Stimulated activated memory B cell treated with anti-CD40 and anti-IgM and Interleukin-4, amounts not matched to agents 10 μg/mL and 1 μg/mL and 100 μg/mL, for 72 hours (primary cell): ENCODE data around the gene DNMT3A.

Experiments
- ATAC-seq: fragments of 150-1000 bp; cut with Tn5 transposase; 2 replicates; pipeline ENCODE4 v1.10.0; 2021
- H3K27ac Mint-ChIP-seq: one replicate; pipeline ENCODE4 v1.8.0; 2022; ENCODE audit warnings: mild to moderate bottlenecking, mixed read lengths
- H3K27me3 Mint-ChIP-seq: one replicate; pipeline ENCODE4 v1.8.0; 2022; ENCODE audit warnings: mixed read lengths
- H3K36me3 Mint-ChIP-seq: one replicate; pipeline ENCODE4 v1.8.0; 2022; ENCODE audit warnings: mixed read lengths
- H3K4me1 Mint-ChIP-seq: one replicate; pipeline ENCODE4 v1.8.0; 2022; ENCODE audit warnings: mixed read lengths
- H3K4me3 Mint-ChIP-seq: one replicate; pipeline ENCODE4 v1.8.0; 2022; ENCODE audit warnings: mild to moderate bottlenecking, moderate library complexity, mixed read lengths
- H3K9me3 Mint-ChIP-seq: one replicate; pipeline ENCODE4 v1.8.0; 2022; ENCODE audit warnings: mixed read lengths

The DNMT3A gene

DNA sequence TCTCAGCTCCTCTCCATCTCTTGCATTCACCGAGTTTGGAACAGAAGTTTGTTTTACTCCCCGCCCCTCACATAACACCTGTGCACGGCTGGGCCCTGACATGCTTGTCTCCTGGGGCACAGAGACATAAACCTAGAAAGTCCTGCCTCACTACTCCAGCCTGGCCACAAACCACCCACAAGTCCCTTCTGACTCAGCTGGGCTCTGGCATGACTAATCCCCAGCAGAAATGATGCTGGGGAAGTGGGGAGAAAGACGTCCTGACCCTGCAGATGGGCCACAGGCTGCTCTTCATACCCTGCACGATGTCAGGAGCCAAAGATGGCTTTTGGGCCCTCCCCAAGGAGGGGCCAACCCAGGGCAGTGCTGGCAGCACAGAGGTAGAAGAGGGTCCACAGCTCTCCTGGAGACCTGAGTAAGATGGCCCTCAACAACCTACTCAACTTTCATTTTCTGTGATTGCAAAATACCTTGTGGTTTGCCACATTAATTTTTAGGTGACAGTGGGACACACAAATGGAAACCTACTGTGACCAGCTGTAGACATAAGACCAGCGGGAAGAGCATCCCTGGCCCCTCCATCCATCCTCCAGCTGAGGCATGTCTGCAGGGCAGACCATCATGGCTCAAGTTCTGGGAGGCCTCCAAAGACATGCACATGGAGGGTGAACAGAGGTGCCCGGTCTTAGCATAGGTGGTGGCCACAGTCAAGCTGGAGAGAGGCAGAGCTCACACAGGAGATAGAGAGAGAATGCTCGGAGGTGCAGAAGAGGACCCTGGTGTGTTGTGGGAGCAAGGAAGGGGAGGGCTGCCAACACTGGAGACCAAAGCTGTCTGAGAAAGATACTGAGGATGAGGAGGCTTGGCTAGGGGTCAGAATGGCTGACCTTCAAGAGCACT is 40.0 kb downstream of the DNMT3A start:
- Mint-ChIP-seq H3K4me3 (peak overlapping the region; percentile 52), H3K4me1 (peaks cover 44% of the 10 kb centered on the region), H3K36me3 (peaks cover 36% of the 10 kb centered on the region), H3K27me3 (no peaks in the 10 kb centered on the region), H3K27ac (peak overlapping the region; percentile 75), H3K9me3 (no peaks in the 10 kb centered on the region)
- ATAC-seq: peak; percentile 98

DNA sequence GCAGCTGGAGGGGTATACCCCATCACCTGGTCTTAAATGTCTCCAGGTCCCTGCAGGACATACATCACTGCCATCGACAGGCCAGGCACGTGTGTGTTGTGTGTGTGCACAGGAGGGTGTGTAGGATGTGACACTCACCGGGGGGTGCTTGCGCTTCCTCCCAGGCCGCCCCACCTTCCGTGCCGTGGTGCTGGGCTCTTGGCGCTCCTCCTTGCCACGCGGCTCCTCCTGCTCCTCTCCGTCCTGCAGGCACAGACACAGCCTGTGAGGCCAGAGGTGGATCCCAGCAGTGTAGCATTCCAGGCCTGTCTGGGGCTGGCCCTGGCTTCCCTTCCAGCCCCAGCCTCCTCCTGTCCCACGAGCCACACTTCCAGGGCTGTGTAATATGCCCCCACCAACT is 41.7 kb downstream of the DNMT3A start:
- Mint-ChIP-seq H3K27ac (no peak overlapping the region), H3K9me3 (no peaks in the 10 kb centered on the region), H3K4me1 (peaks cover 55% of the 10 kb centered on the region), H3K27me3 (no peaks in the 10 kb centered on the region), H3K36me3 (peaks cover 30% of the 10 kb centered on the region), H3K4me3 (no peak overlapping the region)
- ATAC-seq: no peak

DNA sequence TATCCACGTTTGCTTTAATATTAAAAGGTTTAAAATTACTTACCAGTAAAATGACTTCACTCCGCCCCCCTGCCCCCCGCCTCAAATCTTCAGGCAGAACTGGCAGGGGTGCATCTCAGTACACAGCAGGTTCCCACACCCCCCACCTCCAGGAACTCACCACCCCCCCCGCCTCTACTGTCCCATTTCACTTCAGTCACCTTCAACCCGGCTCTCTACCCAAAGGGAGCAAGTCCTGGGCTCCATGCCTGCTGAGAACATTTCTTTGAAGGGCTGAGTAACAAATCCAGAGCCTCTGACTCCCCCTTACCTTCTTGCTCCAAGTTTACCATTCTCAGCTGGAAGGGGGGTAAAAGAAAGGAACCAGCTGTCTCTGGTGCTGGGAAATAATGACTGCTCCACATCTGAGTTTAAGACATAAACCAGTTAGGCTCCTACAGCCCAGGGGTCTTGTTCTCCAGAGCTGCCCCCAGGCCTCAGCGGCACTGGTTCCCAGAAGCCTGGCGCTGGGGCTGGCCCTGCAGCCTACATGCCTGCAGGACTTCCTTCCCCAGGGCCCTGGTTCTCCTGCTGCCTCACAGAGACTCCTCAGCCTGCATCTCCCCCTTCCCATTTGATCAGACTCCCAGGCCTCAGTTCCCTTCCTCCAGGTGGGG is 42.8 kb downstream of the DNMT3A start:
- Mint-ChIP-seq H3K27ac (no peak overlapping the region), H3K27me3 (no peaks in the 10 kb centered on the region), H3K4me3 (no peak overlapping the region), H3K4me1 (peaks cover 61% of the 10 kb centered on the region), H3K36me3 (peaks cover 27% of the 10 kb centered on the region), H3K9me3 (no peaks in the 10 kb centered on the region)
- ATAC-seq: no peak

DNA sequence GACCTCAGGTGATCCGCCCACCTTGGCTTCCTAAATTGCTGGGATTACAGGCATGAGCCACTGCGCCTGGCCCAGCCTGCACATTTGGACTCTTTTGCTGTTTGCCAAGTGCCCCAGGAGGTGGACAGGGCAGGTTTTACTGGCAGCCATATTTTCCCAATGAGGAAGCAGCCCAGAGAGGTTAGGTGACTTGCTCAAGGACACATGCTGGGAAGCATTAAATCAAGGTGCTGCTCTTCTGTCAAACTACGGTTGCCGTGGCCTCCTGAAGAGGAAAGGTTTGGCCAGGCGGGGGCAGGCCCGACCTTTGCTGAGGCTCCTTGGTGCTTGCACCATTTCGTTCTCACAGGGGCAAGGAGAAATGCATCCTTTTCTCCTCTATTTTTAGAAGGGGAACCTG is 44.0 kb downstream of the DNMT3A start:
- H3K9me3 Mint-ChIP-seq: no peaks in the 10 kb centered on the region
- H3K27ac Mint-ChIP-seq: no peak overlapping the region
- peaks cover 28% of the 10 kb centered on the region for H3K36me3 Mint-ChIP-seq
- ATAC-seq: no peak
- H3K4me3 Mint-ChIP-seq: no peak overlapping the region
- H3K27me3 Mint-ChIP-seq: no peaks in the 10 kb centered on the region
- H3K4me1 Mint-ChIP-seq: peaks cover 61% of the 10 kb centered on the region

DNA sequence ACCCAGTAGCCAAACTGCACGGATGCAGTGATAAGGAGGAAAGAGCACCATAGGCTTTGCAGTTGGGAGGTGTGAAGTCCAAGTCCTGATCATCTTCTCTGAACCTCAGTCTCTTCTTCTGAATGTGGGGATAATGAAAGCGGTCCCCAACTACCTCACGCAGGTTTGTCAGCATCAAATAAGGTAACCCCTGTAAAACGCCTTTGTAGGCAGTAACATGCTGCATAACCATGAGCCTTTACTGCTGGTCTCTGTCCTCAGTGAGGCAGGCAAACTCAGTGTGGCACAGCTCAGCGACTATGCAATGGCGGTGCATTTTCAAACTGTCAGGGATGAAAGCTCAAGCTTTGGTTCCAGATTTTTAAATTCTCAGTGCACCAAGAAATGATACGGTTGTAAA is 46.1 kb downstream of the DNMT3A start:
- Mint-ChIP-seq H3K4me1 (peaks cover 43% of the 10 kb centered on the region), H3K27ac (peak overlapping the region; percentile 90), H3K36me3 (peaks cover 25% of the 10 kb centered on the region), H3K4me3 (peak overlapping the region; percentile 63), H3K27me3 (no peaks in the 10 kb centered on the region), H3K9me3 (no peaks in the 10 kb centered on the region)
- no peak for ATAC-seq

DNA sequence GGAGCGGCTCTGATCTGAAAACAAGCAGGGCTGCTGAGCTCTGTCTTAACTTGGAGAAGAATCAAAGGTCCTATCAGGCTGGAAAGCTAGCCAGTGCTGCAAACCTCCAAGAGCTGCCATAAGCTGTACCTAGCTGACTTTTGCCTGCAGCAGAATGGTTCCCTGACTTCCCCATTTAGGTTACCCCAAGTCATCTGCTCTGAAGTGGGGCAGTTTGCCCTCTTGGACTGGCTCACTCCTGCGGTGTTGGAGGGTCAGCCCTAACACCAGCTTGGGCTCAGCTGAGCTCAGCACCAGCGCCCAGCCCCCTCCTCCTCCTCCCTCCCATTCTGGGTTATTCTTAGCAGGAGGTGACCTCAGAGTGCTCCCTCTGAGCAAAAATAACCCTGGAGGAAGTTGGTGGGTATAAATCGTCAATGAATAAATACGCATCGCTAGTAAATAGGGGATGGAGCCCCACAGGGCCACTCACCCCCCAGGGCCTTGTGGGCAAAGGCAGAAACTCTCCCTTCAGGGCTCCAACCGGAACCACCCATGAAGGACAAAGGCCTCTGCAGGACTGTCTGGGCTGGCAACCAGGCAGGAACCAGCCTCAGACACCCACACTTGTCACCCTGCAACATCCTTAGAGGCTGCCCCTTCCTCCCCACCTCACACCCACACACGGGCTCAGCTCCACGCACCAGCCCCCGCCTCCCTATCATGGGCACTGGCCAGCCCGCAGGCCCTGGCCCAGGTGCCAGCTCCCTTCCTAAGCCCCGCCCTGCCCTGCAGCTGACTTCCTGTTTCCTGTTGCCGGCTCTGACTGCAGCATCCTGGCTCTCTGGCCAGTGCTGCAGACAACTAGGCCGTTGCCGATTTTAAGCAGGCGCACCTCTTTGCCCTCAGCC is 46.9 kb downstream of the DNMT3A start:
- ATAC-seq: peak; percentile 94
- Mint-ChIP-seq H3K9me3 (no peaks in the 10 kb centered on the region), H3K4me3 (peak overlapping the region; percentile 63), H3K4me1 (peaks cover 44% of the 10 kb centered on the region), H3K27me3 (no peaks in the 10 kb centered on the region), H3K36me3 (peaks cover 25% of the 10 kb centered on the region), H3K27ac (peak overlapping the region; percentile 90)

DNA sequence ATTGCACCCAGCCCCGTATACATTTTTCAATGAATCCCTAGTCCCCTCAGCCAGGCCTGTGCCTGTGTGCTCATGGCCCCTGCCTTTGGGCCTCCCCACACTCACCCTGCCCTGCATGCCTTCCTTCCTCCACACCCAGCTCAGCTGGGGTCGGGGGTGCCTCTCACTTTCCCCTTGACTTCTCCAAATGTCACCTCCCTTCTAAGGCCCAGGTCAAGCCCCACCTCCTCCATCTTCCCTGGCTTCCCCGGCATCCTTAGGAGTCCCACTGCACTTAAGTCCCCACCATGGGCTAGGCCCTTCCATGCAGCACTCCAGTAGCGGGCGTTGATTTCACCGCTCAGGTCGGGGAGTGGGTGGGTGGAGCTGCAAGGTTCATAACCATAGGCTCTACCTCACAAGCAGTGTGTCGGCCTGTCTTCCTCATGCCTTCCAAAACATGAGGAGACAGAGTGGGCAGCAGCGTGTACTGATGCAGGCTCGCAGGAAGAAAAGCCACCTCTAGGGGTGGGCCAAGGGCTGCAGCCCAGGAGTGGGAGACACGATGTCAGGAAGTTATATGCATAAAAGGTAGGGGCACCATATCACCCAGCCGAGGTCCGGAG is 47.7 kb downstream of the DNMT3A start:
- peaks cover 19% of the 10 kb centered on the region for H3K36me3 Mint-ChIP-seq
- H3K27me3 Mint-ChIP-seq: no peaks in the 10 kb centered on the region
- H3K9me3 Mint-ChIP-seq: no peaks in the 10 kb centered on the region
- no peak for ATAC-seq
- H3K4me3 Mint-ChIP-seq: no peak overlapping the region
- peak overlapping the region; percentile 90 for H3K27ac Mint-ChIP-seq
- H3K4me1 Mint-ChIP-seq: peaks cover 47% of the 10 kb centered on the region

DNA sequence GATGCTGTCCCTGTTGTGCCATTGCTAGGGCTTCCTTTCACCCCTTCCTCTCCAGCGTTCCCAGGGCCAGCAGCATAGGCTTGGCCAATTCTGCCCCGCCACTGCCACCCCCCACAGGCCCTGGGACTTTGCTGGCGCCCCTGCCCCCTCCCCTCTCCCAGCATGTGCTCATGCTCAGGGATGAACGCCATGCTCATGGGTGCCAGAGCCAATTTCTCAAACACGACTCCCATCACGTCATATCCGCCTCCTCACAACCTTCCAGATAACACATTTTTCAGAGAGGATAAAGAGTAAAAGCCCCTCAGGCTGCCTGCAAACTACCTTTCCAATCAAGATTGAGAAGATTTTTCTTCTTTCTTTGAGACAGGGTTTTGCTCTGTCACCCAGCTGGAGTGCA is 48.6 kb downstream of the DNMT3A start:
- Mint-ChIP-seq H3K27ac (no peak overlapping the region), H3K4me3 (no peak overlapping the region), H3K4me1 (peaks cover 47% of the 10 kb centered on the region), H3K36me3 (peaks cover 21% of the 10 kb centered on the region), H3K9me3 (no peaks in the 10 kb centered on the region), H3K27me3 (no peaks in the 10 kb centered on the region)
- ATAC-seq: no peak

DNA sequence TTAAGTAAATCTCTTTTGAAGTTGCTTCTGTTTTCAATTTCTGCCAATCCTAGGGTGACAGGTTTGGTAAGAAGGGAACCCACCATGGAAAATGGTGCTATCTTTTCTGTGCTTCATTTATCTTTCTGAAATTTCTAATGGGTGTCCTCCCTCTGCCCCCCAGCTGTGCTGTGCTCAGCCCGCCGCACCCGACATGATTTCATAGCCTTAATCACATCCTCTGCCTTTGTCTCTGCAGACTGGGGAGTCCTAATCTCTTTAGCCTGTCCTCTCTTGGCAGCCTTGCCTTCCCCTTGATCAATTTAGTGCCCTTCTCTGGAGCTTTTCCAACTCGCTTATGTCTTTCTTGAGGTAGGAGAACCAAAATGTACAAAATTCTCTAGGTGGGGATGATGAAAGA is 49.3 kb downstream of the DNMT3A start:
- no peak overlapping the region for H3K4me3 Mint-ChIP-seq
- H3K9me3 Mint-ChIP-seq: no peaks in the 10 kb centered on the region
- H3K4me1 Mint-ChIP-seq: peaks cover 47% of the 10 kb centered on the region
- H3K27me3 Mint-ChIP-seq: no peaks in the 10 kb centered on the region
- no peak overlapping the region for H3K27ac Mint-ChIP-seq
- no peak for ATAC-seq
- peaks cover 18% of the 10 kb centered on the region for H3K36me3 Mint-ChIP-seq

DNA sequence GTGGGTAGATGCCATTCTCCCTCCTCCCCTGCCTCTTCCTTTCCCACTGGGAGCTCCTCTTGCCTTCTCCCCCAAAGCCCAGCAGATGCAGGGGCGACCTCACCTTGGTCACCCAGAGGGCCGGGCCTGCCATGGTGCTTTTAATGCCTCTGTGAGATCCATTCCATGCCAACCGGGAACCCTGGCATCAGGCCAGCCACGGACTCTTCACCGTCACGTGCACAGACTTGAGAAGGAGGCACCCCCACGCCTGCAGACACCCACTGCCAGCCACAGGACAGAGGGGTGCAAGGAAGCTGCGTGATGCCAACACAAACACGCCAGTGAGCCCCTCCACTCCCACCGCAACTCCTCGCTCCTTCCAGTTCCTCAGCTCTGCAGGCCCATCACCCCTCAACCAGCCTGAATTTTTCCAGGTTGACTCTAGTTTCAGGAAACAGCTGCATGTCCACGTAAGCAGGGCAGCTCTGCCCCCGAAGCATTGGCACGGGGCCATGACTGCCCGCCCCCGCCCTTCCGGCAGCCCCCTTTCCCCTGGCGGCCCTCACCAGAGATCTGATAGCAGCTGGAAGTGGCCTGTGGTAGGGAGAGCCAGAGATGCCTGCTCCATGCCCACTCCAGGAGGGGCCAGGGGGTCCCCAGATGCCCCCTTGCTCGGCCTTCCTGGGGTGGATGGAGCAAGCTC is 50.8 kb downstream of the DNMT3A start:
- peaks cover 51% of the 10 kb centered on the region for H3K4me1 Mint-ChIP-seq
- no peak overlapping the region for H3K4me3 Mint-ChIP-seq
- H3K36me3 Mint-ChIP-seq: peaks cover 15% of the 10 kb centered on the region
- H3K27me3 Mint-ChIP-seq: no peaks in the 10 kb centered on the region
- ATAC-seq: no peak
- no peaks in the 10 kb centered on the region for H3K9me3 Mint-ChIP-seq
- no peak overlapping the region for H3K27ac Mint-ChIP-seq

DNA sequence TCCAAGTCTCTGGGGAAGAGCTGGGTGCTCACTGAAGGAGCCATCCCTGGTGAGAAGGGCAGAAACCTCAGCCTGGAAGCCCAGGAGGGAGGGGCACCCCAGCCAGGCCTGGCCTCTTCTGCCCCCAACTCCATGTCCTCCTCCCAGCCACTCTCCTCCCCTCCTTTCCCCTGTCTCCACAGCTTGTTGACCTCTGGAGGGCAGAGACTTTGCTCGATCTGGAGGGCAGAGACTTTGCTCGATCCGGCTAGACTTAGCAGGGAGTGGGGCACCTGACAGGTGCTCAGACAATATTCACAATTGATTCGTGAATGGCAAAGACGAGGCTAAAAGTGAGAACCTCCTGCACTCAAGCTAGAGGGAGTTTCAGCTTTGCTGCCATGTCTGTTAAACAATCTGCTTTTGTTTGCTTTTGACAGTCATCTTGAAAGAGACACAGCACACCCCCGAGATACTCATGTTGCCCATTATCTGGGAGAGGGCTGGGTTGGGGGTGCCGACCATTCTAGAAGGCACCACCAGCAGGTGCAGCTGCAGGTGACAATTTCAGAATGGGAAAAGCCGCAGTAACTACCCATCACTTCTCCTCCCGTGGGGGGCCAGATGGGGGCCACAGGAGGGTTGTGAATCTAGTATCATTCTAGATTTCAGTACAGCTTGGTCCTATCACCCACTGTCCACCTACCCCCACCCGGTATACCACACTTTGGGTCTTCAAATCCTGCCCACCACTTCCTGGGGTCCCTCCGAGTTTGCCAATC is 54.8 kb downstream of the DNMT3A start:
- Mint-ChIP-seq H3K36me3 (peaks cover 11% of the 10 kb centered on the region), H3K27ac (peak overlapping the region; percentile 32), H3K4me3 (no peak overlapping the region), H3K9me3 (no peaks in the 10 kb centered on the region), H3K27me3 (no peaks in the 10 kb centered on the region), H3K4me1 (peaks cover 26% of the 10 kb centered on the region)
- no peak for ATAC-seq

DNA sequence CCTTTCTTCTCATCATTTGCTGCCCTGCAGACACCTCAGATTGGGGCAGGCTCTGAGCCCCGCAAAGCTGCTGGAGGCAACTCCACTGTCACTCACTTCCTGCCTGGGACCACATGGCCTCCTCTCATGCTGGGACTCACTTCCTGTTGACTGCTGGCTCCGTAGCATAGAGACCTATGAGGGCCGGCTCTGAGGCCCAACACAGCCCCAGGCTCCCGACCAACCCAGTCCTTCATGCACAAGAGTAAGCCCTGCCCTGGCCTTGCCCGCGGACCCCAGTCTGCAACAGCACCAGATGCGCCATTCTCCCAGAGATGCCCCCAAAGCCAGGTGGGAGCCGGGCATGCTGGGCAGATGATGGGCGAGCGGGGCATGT is 55.7 kb downstream of the DNMT3A start:
- no peaks in the 10 kb centered on the region for H3K27me3 Mint-ChIP-seq
- peak overlapping the region; percentile 63 for H3K27ac Mint-ChIP-seq
- H3K4me1 Mint-ChIP-seq: peaks cover 28% of the 10 kb centered on the region
- peaks cover 17% of the 10 kb centered on the region for H3K36me3 Mint-ChIP-seq
- no peaks in the 10 kb centered on the region for H3K9me3 Mint-ChIP-seq
- ATAC-seq: peak; percentile 82
- no peak overlapping the region for H3K4me3 Mint-ChIP-seq

DNA sequence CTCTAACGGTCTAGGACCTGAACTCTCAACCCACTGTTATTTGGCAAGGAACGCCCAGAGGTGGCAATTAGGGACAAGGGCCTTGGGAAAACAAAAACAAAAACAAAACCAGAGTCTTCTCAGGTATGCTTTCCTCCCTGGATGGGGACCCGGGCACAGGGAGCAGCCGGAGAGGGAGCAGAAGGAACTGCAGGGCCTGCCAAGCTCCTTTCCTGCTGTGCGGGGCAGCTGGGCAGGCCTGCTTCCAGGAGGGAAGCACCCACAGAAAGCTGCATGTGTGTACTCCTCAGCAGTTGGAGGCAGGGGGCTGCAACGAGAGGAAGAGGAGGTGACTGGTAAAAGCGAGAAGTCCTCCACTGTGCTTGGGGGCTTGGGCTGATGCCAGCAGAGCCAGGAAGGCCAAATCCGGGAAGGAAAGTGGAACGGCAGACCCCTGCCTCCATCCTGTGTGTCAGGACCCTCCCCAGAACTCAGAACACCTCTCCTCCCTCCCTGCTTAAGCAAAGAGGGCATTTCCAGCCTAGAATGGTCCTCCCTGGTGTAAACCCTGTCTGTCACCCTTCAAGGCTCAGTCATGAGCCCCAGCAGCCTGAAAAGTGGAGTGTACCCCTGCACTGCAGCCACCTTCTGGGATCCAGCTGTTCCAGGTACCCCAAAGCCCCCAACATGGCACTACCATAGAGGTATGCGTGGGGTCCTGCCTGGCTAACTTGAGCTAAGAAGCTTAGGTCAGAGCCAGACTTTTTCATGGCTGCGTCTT is 56.3 kb downstream of the DNMT3A start:
- peaks cover 33% of the 10 kb centered on the region for H3K4me1 Mint-ChIP-seq
- ATAC-seq: no peak
- H3K36me3 Mint-ChIP-seq: peaks cover 23% of the 10 kb centered on the region
- no peak overlapping the region for H3K4me3 Mint-ChIP-seq
- peaks cover under 1% of the 10 kb centered on the region for H3K9me3 Mint-ChIP-seq
- no peaks in the 10 kb centered on the region for H3K27me3 Mint-ChIP-seq
- peak overlapping the region; percentile 63 for H3K27ac Mint-ChIP-seq
